DOHH2 (cell line): Measurements from ENCODE around the gene TUBB6.

ENCODE experiments used
- H3F3A ChIP-seq: fragments of 200-600 bp; sonication (generic), shearing (Covaris generic); 2 replicates; pipeline ENCODE4 v1.6.0; 2016; ENCODE audit warnings: antibody characterized with exemption, mild to moderate bottlenecking; ENCODE audit not compliant: control insufficient read depth, insufficient read depth
- H3K27ac ChIP-seq: fragments of 200-600 bp; sonication (generic); 2 replicates; pipeline ENCODE4 v1.5.1; 2014; ENCODE audit warnings: low read depth, mild to moderate bottlenecking, low read length, moderate library complexity
- H3K27me3 ChIP-seq: fragments of 200-600 bp; sonication (generic); 2 replicates; pipeline ENCODE4 v1.6.1; 2014; ENCODE audit warnings: mild to moderate bottlenecking, low read length, mixed read lengths; ENCODE audit not compliant: control insufficient read depth
- H3K36me3 ChIP-seq: fragments of 200-600 bp; sonication (generic); 2 replicates; pipeline ENCODE4 v1.6.1; 2014; ENCODE audit warnings: mild to moderate bottlenecking, low read length, moderate library complexity, mixed read lengths; ENCODE audit not compliant: control insufficient read depth
- H3K4me1 ChIP-seq: fragments of 200-600 bp; sonication (generic); 2 replicates; pipeline ENCODE4 v1.6.1; 2014; ENCODE audit warnings: mild to moderate bottlenecking, low read length, mixed read lengths; ENCODE audit not compliant: control insufficient read depth
- H3K4me2 ChIP-seq: fragments of 200-600 bp; sonication (generic); 2 replicates; pipeline ENCODE4 v1.6.0; 2014; ENCODE audit warnings: mild to moderate bottlenecking, low read length, moderate library complexity
- H3K4me3 ChIP-seq: fragments of 200-600 bp; sonication (generic); 2 replicates; pipeline ENCODE4 v1.5.1; 2014; ENCODE audit warnings: mild to moderate bottlenecking, low read length, mixed read lengths
- H3K79me2 ChIP-seq: fragments of 200-600 bp; sonication (generic); 2 replicates; pipeline ENCODE4 v1.6.1; 2014; ENCODE audit warnings: mild to moderate bottlenecking, low read length, mixed read lengths; ENCODE audit not compliant: control insufficient read depth
- H3K9me2 ChIP-seq: fragments of 200-600 bp; sonication (generic); replicated peaks from 2 replicates; pipeline ENCODE4 v1.6.1; 2014; ENCODE audit warnings: mild to moderate bottlenecking, low read length, mixed read lengths; ENCODE audit not compliant: control insufficient read depth
- H3K9me3 ChIP-seq: fragments of 200-600 bp; sonication (generic); 2 replicates; pipeline ENCODE4 v1.6.1; 2014; ENCODE audit warnings: antibody characterized with exemption, low read length, mixed read lengths; ENCODE audit not compliant: control insufficient read depth, insufficient read depth
- H4K20me1 ChIP-seq: fragments of 200-600 bp; sonication (generic); 2 replicates; pipeline ENCODE4 v1.6.0; 2014; ENCODE audit warnings: low read depth, mild to moderate bottlenecking, antibody characterized with exemption, low read length, moderate library complexity; ENCODE audit not compliant: control insufficient read depth, insufficient read depth
- EZH2phosphoT487 ChIP-seq: fragments of 200-600 bp; sonication (generic); IDR thresholded peaks from 2 replicates; pipeline ENCODE4 v1.6.1; 2017; ENCODE audit warnings: borderline replicate concordance, mild to moderate bottlenecking, antibody characterized with exemption, low read length, moderate library complexity, mixed read lengths
- TF ChIP-seq, protein P1 (sequence below): fragments of 200-600 bp; sonication (generic); IDR thresholded peaks from one replicate; pipeline ENCODE4 v1.5.1; 2014; ENCODE audit warnings: antibody characterized with exemption, mild to moderate bottlenecking, low read depth, low read length; ENCODE audit not compliant: poor library complexity, severe bottlenecking

TUBB6 gene

DNA sequence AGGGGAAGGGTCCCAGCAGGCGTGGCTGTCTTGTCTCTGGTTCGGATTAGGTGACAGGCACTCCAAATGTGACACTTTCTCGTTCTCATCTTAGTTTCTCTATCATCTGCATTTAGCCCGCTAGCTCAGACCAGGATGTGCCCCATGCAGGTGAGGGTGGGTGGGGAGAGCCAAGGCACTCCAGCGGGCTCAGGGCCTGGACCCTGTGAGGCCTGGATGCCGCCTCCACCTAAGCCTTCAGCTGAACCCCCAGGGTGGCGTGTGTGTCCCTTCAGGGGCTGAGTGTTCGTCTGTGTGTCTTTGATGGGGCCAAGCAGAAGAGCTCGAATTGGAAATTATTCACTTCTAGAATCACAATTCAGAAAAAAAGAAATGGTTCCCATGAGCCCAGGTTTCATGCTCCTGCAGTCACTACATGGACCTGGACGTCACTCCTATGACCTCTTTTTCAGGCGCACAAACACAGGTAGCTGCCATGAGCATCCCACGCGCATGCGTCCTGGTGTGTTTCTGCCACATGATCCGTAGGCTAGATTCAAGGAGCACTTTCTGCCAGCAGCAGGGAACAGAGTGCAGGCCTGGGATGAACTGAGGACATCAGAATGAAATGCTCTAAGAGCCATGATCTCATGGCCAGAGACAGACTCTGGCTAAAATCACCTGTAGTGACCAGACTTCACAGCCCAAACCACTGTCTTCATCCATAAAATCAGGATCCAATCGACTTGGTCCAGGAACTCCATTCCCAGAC is 28.1 kb upstream of the TUBB6 start:
- TF ChIP-seq, protein P1, sequence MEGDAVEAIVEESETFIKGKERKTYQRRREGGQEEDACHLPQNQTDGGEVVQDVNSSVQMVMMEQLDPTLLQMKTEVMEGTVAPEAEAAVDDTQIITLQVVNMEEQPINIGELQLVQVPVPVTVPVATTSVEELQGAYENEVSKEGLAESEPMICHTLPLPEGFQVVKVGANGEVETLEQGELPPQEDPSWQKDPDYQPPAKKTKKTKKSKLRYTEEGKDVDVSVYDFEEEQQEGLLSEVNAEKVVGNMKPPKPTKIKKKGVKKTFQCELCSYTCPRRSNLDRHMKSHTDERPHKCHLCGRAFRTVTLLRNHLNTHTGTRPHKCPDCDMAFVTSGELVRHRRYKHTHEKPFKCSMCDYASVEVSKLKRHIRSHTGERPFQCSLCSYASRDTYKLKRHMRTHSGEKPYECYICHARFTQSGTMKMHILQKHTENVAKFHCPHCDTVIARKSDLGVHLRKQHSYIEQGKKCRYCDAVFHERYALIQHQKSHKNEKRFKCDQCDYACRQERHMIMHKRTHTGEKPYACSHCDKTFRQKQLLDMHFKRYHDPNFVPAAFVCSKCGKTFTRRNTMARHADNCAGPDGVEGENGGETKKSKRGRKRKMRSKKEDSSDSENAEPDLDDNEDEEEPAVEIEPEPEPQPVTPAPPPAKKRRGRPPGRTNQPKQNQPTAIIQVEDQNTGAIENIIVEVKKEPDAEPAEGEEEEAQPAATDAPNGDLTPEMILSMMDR: no peak
- no peak for TF ChIP-seq EZH2phosphoT487

GRCh38 chr18:12281861-12282260 is 26.2 kb upstream of the TUBB6 start:
- Histone ChIP-seq H3F3A (no peaks in the 10 kb centered on the region), H3K79me2 (no peaks in the 10 kb centered on the region), H3K4me2 (no peak overlapping the region), H3K4me1 (no peaks in the 10 kb centered on the region), H3K27ac (no peak overlapping the region), H4K20me1 (no peaks in the 10 kb centered on the region), H3K27me3 (no peaks in the 10 kb centered on the region), H3K9me2 (no peaks in the 10 kb centered on the region), H3K36me3 (no peaks in the 10 kb centered on the region), H3K9me3 (no peaks in the 10 kb centered on the region), H3K4me3 (no peak overlapping the region)
- TF ChIP-seq, protein P1: no peak
- TF ChIP-seq EZH2phosphoT487: no peak

More for the DNA sequence above, 28.1 kb upstream of the TUBB6 start:
- Histone ChIP-seq H3K9me2 (no peaks in the 10 kb centered on the region), H3K27ac (no peak overlapping the region), H3K27me3 (no peaks in the 10 kb centered on the region), H4K20me1 (no peaks in the 10 kb centered on the region), H3K9me3 (no peaks in the 10 kb centered on the region), H3K79me2 (no peaks in the 10 kb centered on the region), H3K4me3 (no peak overlapping the region), H3K4me1 (no peaks in the 10 kb centered on the region), H3K36me3 (no peaks in the 10 kb centered on the region), H3F3A (no peaks in the 10 kb centered on the region), H3K4me2 (no peak overlapping the region)

DNA sequence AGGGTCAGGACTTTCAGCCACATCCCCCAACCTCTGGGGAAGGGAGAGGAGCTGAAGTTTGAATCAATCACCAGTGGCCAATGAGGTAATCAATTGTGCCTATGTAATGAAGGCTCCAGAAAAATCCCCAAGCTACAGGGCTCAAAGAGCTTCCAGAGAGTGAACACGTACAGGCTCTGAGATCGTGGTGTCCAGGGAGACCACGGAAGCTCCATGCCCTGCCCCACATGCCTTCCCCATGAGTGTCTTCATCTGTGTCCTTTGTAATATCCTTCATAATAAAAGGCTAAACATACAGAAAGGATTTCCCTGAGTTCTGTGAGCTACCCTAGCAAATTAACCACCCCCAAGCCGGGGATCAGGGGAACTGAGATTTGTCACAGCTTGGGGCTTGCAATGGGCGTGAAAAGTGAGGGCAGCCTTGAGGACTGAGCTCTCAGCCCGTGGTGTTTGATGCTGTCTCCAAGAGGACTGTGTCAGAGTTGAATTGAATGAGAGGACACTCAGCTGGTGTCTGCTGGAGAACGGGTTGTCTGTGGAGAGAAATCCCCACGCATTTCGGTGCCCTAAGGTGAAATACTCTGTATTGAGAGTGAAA is 25.5 kb upstream of the TUBB6 start:
- Histone ChIP-seq H4K20me1 (no peaks in the 10 kb centered on the region), H3K4me2 (no peak overlapping the region), H3K9me3 (no peaks in the 10 kb centered on the region), H3K4me1 (no peaks in the 10 kb centered on the region), H3K4me3 (no peak overlapping the region), H3K36me3 (no peaks in the 10 kb centered on the region), H3K9me2 (no peaks in the 10 kb centered on the region), H3K27me3 (no peaks in the 10 kb centered on the region), H3K79me2 (no peaks in the 10 kb centered on the region), H3K27ac (no peak overlapping the region), H3F3A (no peaks in the 10 kb centered on the region)
- TF ChIP-seq, protein P1: no peak
- no peak for TF ChIP-seq EZH2phosphoT487
